ENCODE data around the gene ZBTB3. TPM values are rescaled to one million over a fixed set of nuclear protein-coding genes. Genes with fewer than 3 reads are reported as not detected.
A peak's percentile ranks its signal among the peaks of the same experiment; 100 is the strongest.

Gene ZBTB3
- total RNA-seq, 1 experiment from 2014 or later = 82.3 TPM

DNA sequence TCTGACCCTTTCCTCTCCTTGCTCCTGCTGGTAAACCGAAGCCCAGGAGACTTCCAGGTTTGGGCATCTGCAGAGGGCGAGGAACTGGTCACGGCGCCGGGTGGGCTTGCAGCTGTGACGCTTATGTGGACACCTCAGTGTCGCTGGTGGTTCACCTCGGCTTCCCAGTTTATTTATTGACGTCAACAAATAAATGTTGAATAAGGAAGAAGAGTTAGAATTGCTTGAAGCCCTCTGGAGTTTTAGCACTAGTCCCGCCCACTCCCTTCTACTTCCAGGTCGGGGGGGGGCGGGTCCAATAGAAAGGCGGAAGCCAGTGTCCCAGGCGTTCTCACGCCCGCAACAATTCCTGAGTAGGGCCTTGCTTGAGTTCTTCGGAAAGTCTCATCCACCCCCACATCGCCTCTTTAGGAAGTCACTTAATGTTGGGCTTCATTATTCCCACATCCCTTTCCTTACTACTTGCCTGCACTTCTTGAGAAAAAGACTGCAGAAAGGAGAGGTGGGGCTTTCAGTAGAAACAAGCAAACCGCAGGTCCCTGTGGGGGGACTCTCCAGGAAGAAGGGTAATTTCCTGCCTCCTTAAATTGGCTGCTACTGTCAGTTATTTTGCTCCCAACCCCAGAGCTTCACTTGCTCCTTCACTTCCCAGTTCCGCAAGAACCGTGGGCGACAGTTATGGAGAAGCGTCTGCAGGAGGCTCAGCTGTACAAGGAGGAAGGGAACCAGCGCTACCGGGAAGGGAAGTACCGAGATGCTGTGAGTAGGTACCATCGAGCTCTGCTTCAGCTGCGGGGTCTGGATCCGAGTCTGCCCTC, 25.6 kb downstream of the ZBTB3 start, which contains the start of gene TTC9C (continued):
- TF ChIP-seq, protein P1, sequence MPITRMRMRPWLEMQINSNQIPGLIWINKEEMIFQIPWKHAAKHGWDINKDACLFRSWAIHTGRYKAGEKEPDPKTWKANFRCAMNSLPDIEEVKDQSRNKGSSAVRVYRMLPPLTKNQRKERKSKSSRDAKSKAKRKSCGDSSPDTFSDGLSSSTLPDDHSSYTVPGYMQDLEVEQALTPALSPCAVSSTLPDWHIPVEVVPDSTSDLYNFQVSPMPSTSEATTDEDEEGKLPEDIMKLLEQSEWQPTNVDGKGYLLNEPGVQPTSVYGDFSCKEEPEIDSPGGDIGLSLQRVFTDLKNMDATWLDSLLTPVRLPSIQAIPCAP (CRISPR knock-in tag; IDR thresholded peaks at IDR 0.05) = 0 out of 2 replicates have a peak, but pooled peaks have one; percentile 48

- Mint-ChIP-seq H3K36me3 (peaks cover 33% of the 10 kb centered on the region), H3K27ac (peak overlapping the region; percentile 100), H3K27me3 (ENCODE audit: low read depth) (peaks cover 4% of the 10 kb centered on the region; the same call in 1 of the 2 replicates), H3K4me3 (peak overlapping the region; percentile 98), H3K4me1 (peaks cover 25% of the 10 kb centered on the region), H3K9me3 (no peaks in the 10 kb centered on the region)
- POLR2A ChIA-PET = interaction anchor here (0.6 to 4.2 kb wide), 23 partner anchors 18 to 1183 kb away, joined by 3 to 34 read pairs (median 7); partner anchors contain the start of genes B3GAT3, BSCL2, C11orf98 and CSKMT
- DNase-seq (ENCODE audit: low spot score) = peak; percentile 84
- peak; percentile 69 for ATAC-seq
- no peak for TF ChIP-seq SOX15 (CRISPR knock-in tag; IDR thresholded peaks at IDR 0.05)
- TF ChIP-seq ZBTB43 (CRISPR knock-in tag; IDR thresholded peaks at IDR 0.05) = no peak
- TF ChIP-seq TP53 (CRISPR knock-in tag; IDR thresholded peaks at IDR 0.05) = no peak
- peak; percentile 80 for TF ChIP-seq NFYB (CRISPR knock-in tag; conservative IDR thresholded peaks at IDR 0.05; ENCODE audit: low read depth)
- TF ChIP-seq TEAD4 (CRISPR knock-in tag; IDR thresholded peaks at IDR 0.05) = no peak
- TF ChIP-seq, protein P2, sequence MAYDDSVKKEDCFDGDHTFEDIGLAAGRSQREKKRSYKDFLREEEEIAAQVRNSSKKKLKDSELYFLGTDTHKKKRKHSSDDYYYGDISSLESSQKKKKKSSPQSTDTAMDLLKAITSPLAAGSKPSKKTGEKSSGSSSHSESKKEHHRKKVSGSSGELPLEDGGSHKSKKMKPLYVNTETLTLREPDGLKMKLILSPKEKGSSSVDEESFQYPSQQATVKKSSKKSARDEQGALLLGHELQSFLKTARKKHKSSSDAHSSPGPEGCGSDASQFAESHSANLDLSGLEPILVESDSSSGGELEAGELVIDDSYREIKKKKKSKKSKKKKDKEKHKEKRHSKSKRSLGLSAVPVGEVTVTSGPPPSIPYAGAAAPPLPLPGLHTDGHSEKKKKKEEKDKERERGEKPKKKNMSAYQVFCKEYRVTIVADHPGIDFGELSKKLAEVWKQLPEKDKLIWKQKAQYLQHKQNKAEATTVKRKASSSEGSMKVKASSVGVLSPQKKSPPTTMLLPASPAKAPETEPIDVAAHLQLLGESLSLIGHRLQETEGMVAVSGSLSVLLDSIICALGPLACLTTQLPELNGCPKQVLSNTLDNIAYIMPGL (CRISPR knock-in tag; IDR thresholded peaks at IDR 0.05) = no peak
- CTCF ChIA-PET = interaction anchor here (0.7 to 7.6 kb wide), 25 partner anchors 9 to 1193 kb away, joined by 3 to 59 read pairs (median 4); partner anchors contain the start of genes BSCL2, GNG3, MTA2 and POLR2G
Observed at GRCh38 chr11:62727872-62728170, 26.1 kb downstream of the ZBTB3 start.

DNA sequence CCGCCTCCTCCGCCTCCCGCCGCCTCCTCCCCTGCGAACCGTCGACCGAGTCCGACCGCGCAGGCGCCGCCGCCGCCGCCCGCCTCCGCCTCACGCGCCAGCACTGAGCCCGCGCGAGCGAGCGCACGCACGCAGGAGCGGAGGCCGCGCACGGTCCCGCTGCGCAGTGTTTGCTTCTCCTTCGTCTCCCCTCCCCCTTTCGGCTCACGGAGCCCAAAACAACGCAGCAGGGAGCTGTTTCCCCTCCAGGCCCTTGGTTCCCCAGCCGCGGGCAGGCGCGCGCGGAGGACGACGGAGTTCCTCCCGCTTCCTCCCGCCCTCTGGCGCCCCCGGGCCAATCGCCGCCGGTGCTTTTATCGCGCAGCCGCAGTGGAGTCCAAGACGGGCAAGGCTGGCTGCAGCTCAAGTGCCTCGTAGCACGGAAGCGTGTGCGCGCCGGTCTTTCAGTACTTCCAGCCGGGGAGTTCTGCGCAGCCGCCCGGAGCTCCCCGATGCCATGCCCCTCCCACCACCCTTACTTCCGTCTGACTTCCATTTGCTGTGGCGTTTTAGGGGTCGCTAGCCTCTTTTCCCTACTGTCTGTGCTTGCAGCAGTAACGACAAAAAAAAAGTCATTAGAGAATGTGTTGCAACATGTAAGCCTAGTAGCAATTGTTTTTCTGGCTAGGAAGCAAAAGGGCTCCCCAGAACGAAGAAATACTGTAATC, 26.6 kb downstream of the ZBTB3 start, which contains the start of gene HNRNPUL2:
HNRNPUL2 (minus strand) TSS at position 293 of the 707 bp plus-strand sequence. CDS start 301 bp downstream, outside the sequence.
- Mint-ChIP-seq H3K9me3 (no peaks in the 10 kb centered on the region), H3K27ac (peak within 1 kb of the TSS; percentile 100), H3K4me1 (peaks cover 25% of the 10 kb centered on the region), H3K27me3 (ENCODE audit: low read depth) (peaks cover 4% of the 10 kb centered on the region; the same call in 1 of the 2 replicates), H3K36me3 (peaks cover 38% of the 10 kb centered on the region), H3K4me3 (peak within 1 kb of the TSS; percentile 98)
- ATAC-seq (peak; percentile 89), DNase-seq (ENCODE audit: low spot score) (peak; percentile 98)
- CTCF ChIA-PET = interaction anchor here (0.6 to 7.6 kb wide), 31 partner anchors 9 to 1194 kb away, joined by 3 to 59 read pairs (median 4); partner anchors contain the start of genes BSCL2, EEF1G, GNG3 and MTA2
- POLR2A ChIA-PET = interaction anchor here (0.6 to 4.2 kb wide), 24 partner anchors 12 to 1184 kb away, joined by 3 to 34 read pairs (median 5); partner anchors contain the start of genes B3GAT3, BSCL2, C11orf98 and CSKMT
- peak; percentile 84 for TF ChIP-seq CREB1 (CRISPR knock-in tag; IDR thresholded peaks at IDR 0.05)
- TF ChIP-seq, protein P2 (CRISPR knock-in tag; IDR thresholded peaks at IDR 0.05) = peak; percentile 79
- no peak for TF ChIP-seq JAZF1 (CRISPR knock-in tag; IDR thresholded peaks at IDR 0.05)
- peak; percentile 86 for TF ChIP-seq FOXP1 (CRISPR knock-in tag; IDR thresholded peaks at IDR 0.05; ENCODE audit: borderline replicate concordance)
- no peak for TF ChIP-seq ZNF425 (CRISPR knock-in tag; conservative IDR thresholded peaks at IDR 0.05)
- TF ChIP-seq NR3C1 (CRISPR knock-in tag; conservative IDR thresholded peaks at IDR 0.05; ENCODE audit: low read depth) = no peak; the same call in 1 of the 2 replicates
- TF ChIP-seq MYBL2 (CRISPR knock-in tag; IDR thresholded peaks at IDR 0.05) = 0 out of 2 replicates have a peak, but pooled peaks have one; percentile 43
- no peak for TF ChIP-seq NR1H2 (CRISPR knock-in tag; IDR thresholded peaks at IDR 0.05)
- TF ChIP-seq ATF1 (CRISPR knock-in tag; IDR thresholded peaks at IDR 0.05) = no peak
- 0 out of 2 replicates have a peak, but pooled peaks have one; percentile 56 for TF ChIP-seq TP53 (CRISPR knock-in tag; IDR thresholded peaks at IDR 0.05)
- TF ChIP-seq TEAD4 (CRISPR knock-in tag; IDR thresholded peaks at IDR 0.05) = no peak
- TF ChIP-seq FOXK1 (CRISPR knock-in tag; IDR thresholded peaks at IDR 0.05) = peak; percentile 89
- no peak for TF ChIP-seq JUN (CRISPR knock-in tag; IDR thresholded peaks at IDR 0.05)
- TF ChIP-seq, protein P3, sequence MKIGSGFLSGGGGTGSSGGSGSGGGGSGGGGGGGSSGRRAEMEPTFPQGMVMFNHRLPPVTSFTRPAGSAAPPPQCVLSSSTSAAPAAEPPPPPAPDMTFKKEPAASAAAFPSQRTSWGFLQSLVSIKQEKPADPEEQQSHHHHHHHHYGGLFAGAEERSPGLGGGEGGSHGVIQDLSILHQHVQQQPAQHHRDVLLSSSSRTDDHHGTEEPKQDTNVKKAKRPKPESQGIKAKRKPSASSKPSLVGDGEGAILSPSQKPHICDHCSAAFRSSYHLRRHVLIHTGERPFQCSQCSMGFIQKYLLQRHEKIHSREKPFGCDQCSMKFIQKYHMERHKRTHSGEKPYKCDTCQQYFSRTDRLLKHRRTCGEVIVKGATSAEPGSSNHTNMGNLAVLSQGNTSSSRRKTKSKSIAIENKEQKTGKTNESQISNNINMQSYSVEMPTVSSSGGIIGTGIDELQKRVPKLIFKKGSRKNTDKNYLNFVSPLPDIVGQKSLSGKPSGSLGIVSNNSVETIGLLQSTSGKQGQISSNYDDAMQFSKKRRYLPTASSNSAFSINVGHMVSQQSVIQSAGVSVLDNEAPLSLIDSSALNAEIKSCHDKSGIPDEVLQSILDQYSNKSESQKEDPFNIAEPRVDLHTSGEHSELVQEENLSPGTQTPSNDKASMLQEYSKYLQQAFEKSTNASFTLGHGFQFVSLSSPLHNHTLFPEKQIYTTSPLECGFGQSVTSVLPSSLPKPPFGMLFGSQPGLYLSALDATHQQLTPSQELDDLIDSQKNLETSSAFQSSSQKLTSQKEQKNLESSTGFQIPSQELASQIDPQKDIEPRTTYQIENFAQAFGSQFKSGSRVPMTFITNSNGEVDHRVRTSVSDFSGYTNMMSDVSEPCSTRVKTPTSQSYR (CRISPR knock-in tag; IDR thresholded peaks at IDR 0.05) = peak; percentile 89; the same call in 1 of the 2 replicates
- peak; percentile 63; the same call in 1 of the 2 replicates for TF ChIP-seq GABPB1 (CRISPR knock-in tag; IDR thresholded peaks at IDR 0.05)

All from WTC11 (cell line).